ENCODE data around the gene ATRAID.

ATRAID gene

GRCh38 chr2:27170581-27171337 lies 41.1 kb upstream of the ATRAID start:
- H2AFZ ChIP-seq (ENCODE audit: low read depth, low read length, severe bottlenecking): peak overlapping the region; percentile 55

GRCh38 chr2:27171351-27171848 lies 40.4 kb upstream of the ATRAID start:
- H3K4me2 ChIP-seq (ENCODE audit: low read depth, low read length, poor library complexity, severe bottlenecking): no peak overlapping the region
- no peak overlapping the region for H3K27ac ChIP-seq (ENCODE audit: low read depth, low read length)
- no peaks in the 10 kb centered on the region for H3K79me2 ChIP-seq (ENCODE audit: insufficient read depth, low read length)
- no peaks in the 10 kb centered on the region for H3K27me3 ChIP-seq (ENCODE audit: low read length)
- no peaks in the 10 kb centered on the region for H3K36me3 ChIP-seq (ENCODE audit: low read length)
- no peaks in the 10 kb centered on the region for H3K9me3 ChIP-seq (ENCODE audit: insufficient read depth, low read length)
- H3K4me3 ChIP-seq (ENCODE audit: insufficient read depth, low read length, poor library complexity, severe bottlenecking): no peak overlapping the region
- no peaks in the 10 kb centered on the region for H3F3A ChIP-seq (ENCODE audit: insufficient read depth)
- H4K20me1 ChIP-seq (ENCODE audit: low read depth, low read length): no peaks in the 10 kb centered on the region
- TF ChIP-seq EZH2phosphoT487 (conservative IDR thresholded peaks at IDR 0.05; ENCODE audit: low read length) (no peak), CTCF (IDR thresholded peaks at IDR 0.05; ENCODE audit: insufficient read depth, low read length, poor library complexity, severe bottlenecking) (no peak)
- no peak overlapping the region for H2AFZ ChIP-seq (ENCODE audit: low read depth, low read length, severe bottlenecking)
- H3K9me2 ChIP-seq (replicated peaks; ENCODE audit: insufficient read depth, low read length): no peaks in the 10 kb centered on the region
- H3K9ac ChIP-seq (ENCODE audit: low read length): no peak overlapping the region

More at GRCh38 chr2:27170581-27171337, 41.1 kb upstream of the ATRAID start:
- Histone ChIP-seq H3K36me3 (ENCODE audit: low read length) (no peaks in the 10 kb centered on the region), H3F3A (ENCODE audit: insufficient read depth) (no peaks in the 10 kb centered on the region), H3K27ac (ENCODE audit: low read depth, low read length) (no peak overlapping the region), H3K9me3 (ENCODE audit: insufficient read depth, low read length) (no peaks in the 10 kb centered on the region), H3K79me2 (ENCODE audit: insufficient read depth, low read length) (no peaks in the 10 kb centered on the region), H4K20me1 (ENCODE audit: low read depth, low read length) (no peaks in the 10 kb centered on the region), H3K27me3 (ENCODE audit: low read length) (no peaks in the 10 kb centered on the region), H3K9me2 (replicated peaks; ENCODE audit: insufficient read depth, low read length) (no peaks in the 10 kb centered on the region), H3K4me3 (ENCODE audit: insufficient read depth, low read length, poor library complexity, severe bottlenecking) (no peak overlapping the region), H3K9ac (ENCODE audit: low read length) (0 out of 2 replicates have a peak overlapping the region, but pooled peaks have one; percentile 36), H3K4me2 (ENCODE audit: low read depth, low read length, poor library complexity, severe bottlenecking) (peak overlapping the region; percentile 47)
- TF ChIP-seq CTCF (IDR thresholded peaks at IDR 0.05; ENCODE audit: insufficient read depth, low read length, poor library complexity, severe bottlenecking) (no peak), EZH2phosphoT487 (conservative IDR thresholded peaks at IDR 0.05; ENCODE audit: low read length) (no peak)

GRCh38 chr2:27174638-27175037 lies 37.2 kb upstream of the ATRAID start:
- Histone ChIP-seq H3K9me3 (ENCODE audit: insufficient read depth, low read length) (no peaks in the 10 kb centered on the region), H2AFZ (ENCODE audit: low read depth, low read length, severe bottlenecking) (no peak overlapping the region), H3F3A (ENCODE audit: insufficient read depth) (no peaks in the 10 kb centered on the region), H3K4me3 (ENCODE audit: insufficient read depth, low read length, poor library complexity, severe bottlenecking) (no peak overlapping the region), H4K20me1 (ENCODE audit: low read depth, low read length) (no peaks in the 10 kb centered on the region), H3K79me2 (ENCODE audit: insufficient read depth, low read length) (no peaks in the 10 kb centered on the region), H3K4me2 (ENCODE audit: low read depth, low read length, poor library complexity, severe bottlenecking) (no peak overlapping the region), H3K27ac (ENCODE audit: low read depth, low read length) (no peak overlapping the region), H3K9me2 (replicated peaks; ENCODE audit: insufficient read depth, low read length) (no peaks in the 10 kb centered on the region), H3K9ac (ENCODE audit: low read length) (no peak overlapping the region), H3K27me3 (ENCODE audit: low read length) (no peaks in the 10 kb centered on the region), H3K36me3 (ENCODE audit: low read length) (no peaks in the 10 kb centered on the region)
- TF ChIP-seq CTCF (IDR thresholded peaks at IDR 0.05; ENCODE audit: insufficient read depth, low read length, poor library complexity, severe bottlenecking) (no peak), EZH2phosphoT487 (conservative IDR thresholded peaks at IDR 0.05; ENCODE audit: low read length) (no peak)

Data from SU-DHL-6 (cell line).